Cerebellar nuclear complex (tissue), 1 donor: Measurements from ENCODE around the gene SLC29A2.

Source experiments
- DNase-seq, 2 experiments: peaks; one replicate each; lab custom pipeline; 2025; lab: John Stamatoyannopoulos, UW

Gene SLC29A2

DNA sequence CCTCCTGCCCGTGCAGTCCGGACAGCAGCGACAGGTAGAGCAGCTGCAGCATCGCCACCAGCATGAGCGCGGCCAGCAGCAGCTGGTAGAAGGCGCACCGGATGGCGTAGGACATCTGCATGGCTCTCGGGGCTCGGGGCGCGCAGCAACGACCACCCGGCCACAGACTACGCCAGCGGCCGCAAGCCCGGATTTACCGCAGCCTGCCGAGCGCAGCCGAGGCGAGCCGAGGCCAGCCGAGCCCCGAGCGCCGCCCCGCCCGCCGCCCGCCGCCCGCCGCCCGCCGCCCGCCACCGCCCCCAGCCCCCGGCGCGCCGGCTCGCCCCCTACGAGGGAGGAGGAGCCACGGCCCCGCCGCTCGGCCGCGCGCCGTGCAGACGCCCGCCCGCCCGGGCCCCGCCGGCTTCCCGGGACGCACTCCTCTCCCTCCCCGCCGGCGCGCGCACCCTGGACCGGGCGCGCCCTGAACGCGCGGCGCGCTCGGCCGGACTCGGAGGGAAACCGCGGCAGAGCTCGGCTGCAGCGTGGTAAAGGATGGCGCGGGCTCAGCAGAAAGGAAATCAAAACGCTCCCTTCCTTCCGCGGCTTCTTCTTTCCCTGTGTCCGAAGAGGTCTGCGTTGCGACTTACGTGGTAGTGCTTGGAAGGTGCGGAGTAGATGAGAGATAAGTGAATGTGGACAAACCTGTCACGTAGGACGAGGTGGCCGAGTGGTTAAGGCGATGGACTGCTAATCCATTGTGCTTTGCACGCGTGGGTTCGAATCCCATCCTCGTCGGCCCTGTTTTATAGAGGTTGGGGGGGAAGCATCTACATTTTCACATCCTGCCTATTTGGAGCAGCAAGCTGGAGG lies 23.9 kb downstream of the SLC29A2 start, which contains the start of gene B4GAT1:
Gene B4GAT1 (minus strand): TSS at position 205 of the 852 bp plus-strand sequence. CDS start 84 bp downstream, at position 121.
- DNase-seq = peak; percentile 38 to 78

DNA sequence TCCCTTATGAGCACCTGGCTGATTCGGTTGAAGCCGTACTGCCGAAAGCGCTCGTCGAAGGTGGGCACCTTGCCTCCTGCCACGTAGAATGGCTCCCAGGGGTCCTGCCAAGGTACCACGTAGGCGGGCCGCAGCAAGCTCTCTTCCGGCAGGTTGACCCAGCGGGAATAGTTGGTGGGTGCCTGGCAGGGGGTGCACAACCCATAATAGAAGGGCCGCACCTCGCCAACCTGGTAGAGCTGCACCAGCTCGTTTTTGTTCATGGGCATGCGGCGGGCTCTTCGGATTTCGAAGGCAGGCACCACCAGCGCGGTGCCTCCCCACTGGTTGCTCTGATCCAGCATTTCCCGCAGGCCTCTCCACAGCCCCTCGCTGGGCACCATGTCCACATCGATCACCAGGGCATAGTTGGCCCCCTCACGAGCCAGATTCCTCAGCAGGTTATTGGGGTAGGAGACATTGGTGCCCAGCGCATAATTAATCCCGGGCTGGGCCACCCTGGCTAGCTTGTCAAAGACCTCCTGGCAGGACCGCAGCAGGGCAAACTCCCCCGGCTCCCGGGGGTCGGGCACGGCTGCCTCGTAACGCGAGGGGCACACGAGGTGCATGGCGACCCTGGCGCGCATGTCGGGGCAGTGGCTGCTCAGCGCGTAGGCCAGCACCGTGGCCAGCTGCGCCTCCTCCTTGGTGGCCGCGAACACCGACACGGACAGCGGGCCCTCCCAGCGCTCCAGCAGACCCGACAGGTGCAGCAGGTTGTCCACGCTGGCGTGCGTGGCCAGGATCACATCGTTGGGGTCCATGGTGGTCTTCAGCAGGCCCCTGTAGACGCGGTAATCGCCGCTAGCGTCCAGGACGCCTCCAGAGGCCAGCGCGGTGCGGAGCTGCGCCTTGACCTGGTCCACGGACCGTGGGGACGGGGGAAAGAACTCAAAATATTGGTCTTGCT lies 24.8 kb downstream of the SLC29A2 start:
- no peak for DNase-seq

DNA sequence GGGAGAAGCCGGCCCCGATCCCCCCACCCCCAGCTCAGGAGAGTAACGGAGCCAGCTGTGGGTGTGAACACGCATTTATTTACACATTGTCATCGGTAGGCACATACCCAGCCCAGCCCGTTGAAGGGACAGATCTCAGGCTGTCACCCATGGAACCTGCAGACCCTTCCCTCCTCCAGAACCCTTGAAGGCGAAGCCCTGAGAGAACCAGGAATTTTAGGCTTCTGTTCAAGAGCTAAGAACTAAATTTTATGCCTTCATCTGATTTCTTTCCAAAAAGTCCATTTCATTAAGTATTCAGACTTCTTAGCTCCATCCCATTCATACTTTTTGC lies 26.3 kb downstream of the SLC29A2 start:
- no peak for DNase-seq

GRCh38 chr11:66344550-66345315 lies 26.8 kb downstream of the SLC29A2 start, which contains the start of gene BRMS1:
Gene BRMS1, minus strand, starts transcription at chr11:66345104. Its CDS starts 2,870 bp downstream, at chr11:66342234.
- peak; percentile 59 to 93 for DNase-seq

DNA sequence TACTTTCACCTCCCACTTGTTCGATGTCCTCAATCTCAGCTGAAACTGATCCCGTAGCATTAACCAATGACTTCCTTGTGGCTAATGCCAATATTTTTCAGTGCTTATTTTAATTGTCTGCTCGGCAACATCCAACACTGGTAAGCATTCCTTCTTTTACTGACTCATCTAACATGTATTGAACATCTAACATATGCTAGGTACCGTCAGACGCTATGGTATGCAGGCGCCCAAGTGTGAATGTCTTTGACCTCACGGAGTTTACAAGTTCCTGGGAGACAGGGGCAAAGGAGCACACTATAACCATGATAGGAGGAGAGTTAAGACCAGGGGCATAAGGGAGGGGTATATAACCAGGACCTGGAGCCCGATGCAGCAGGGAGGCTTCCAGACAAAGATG lies 28.4 kb downstream of the SLC29A2 start:
- no peak for DNase-seq

DNA sequence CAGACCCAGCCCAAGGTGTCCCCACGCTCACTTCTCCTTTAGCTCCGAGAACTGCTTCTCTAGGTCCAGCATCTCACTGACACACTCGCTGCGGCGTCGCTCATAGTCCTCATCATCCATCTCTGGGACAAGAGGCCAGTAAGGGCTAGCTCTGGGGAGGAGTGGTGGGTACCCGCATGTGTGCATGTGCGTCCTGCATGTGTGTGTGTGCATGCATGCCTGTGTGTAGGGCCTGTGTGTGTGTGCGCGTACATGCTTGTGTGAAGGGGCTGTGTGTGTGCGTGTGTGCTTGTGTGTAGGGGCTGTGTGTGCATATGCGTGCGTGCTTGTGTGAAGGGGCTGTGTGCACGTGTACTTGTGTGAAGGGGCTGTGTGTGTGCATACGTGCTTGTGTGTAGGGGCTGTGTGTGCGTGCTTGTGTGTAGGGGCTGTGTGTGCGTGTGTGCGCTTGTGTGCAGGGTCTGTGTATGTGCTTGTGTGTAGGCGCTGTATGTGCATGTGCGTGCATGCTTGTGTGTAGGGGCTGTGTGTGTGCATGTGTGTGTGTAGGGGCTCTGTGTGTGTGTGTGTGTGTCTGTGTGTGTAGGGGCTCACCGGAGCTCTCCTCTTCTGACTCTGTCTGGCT lies 29.9 kb downstream of the SLC29A2 start:
- DNase-seq = no peak

DNA sequence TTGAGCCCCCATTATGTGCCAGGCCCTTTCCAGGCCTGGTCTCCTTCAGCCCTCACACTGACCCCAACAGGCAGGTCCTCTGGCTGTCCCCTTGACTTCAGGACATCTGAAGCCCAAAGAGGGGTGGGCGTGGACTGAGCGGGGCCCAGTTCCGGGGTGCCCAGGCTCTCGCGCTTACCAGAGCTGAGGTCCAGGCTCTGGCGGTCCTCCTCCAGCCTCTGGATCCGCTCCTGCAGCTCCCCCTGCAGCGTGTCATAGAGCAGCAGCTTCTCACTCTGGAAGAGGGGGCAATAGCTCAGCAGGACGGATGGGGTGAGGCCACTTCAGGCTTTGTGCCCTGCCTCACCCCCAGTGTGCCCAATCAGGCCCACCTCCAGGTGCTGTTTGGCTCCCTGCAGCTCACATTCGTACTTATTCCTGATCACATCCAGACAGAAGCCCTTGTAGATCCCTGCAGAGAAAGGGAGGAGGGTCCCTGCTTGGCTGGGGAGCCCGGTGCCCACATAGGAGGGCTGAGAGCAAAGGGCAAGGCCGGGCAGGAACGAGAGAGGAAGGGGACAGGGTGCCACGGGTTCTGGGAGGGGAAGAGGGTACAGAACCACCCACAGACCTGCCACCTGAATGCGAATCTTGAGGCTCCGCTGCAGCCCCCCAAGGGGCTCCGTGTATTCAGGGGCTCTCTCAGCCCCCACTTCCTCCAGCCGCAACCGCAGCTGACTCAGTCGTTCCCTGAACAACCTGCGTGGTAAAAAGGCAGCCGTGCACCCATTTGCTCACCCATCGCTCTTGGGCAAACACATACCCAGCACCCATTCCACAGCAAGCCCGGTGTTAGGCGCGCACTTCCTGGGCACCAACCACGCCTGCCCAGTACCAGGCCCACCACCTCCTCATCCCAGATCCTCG lies 30.7 kb downstream of the SLC29A2 start:
- no peak for DNase-seq

DNA sequence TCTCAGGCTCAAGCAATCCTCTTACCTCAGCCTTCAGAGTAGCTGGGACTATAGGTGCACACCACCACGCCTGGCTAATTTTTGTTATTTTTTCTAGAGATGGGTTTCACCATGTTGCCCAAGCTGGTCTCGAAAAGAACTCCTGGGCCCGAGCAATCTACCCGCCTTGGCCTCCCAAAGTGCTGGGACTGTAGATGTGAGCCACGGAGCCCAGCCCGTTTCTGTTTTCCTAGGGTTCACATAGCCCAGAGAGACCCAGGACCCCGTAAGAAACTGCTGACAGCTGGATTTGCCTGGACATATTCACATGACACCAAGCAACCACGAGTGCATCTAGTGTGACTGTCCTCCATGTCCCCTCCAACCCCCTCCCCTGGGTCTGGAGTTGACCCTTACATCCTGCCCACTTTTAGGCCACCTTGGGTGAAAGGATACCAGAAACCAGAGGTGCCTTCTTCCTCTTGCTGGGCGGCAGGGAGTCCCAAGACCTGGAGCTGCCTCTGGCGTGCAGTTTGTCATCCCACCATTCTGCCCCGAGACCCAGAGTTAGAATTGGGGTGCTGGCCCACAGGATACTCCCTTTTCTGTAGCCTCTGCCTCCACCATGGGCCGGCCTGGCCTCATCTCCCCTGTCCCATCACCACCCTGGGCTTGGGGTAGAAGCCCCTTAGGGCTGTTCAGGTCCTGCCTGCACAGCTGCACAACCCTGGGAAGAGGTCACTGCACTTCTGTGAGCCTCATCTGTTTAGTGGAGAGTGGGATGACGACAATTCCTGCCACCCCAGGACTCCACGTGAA lies 31.7 kb downstream of the SLC29A2 start:
- no peak for DNase-seq

DNA sequence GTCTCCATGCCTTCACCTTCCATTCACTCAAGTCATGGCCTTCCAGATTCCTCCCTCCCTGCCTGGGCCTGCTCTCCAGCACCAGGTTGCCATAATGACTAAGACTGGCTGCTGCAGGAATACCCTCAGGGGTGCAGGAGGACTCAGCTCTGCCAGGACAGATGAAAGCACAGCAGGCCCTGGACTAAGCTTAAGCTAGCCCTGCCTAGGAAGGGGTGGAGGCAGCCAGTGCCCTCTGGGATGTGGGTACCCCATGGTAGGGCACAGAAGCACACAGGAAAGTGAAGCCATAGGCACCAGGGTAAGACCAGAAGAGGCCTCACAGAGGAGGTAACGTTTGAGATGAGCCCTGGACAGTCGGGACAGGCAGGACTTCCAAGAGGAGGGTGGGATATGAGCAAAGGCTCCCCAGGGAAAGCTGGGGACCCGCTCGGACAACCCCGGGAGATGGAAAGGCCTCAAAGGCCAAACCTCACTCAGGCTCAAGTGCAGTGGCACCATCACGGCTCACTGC lies 32.3 kb downstream of the SLC29A2 start:
- no peak for DNase-seq

GRCh38 chr11:66338276-66339161 lies 33.0 kb downstream of the SLC29A2 start:
- no peak for DNase-seq

DNA sequence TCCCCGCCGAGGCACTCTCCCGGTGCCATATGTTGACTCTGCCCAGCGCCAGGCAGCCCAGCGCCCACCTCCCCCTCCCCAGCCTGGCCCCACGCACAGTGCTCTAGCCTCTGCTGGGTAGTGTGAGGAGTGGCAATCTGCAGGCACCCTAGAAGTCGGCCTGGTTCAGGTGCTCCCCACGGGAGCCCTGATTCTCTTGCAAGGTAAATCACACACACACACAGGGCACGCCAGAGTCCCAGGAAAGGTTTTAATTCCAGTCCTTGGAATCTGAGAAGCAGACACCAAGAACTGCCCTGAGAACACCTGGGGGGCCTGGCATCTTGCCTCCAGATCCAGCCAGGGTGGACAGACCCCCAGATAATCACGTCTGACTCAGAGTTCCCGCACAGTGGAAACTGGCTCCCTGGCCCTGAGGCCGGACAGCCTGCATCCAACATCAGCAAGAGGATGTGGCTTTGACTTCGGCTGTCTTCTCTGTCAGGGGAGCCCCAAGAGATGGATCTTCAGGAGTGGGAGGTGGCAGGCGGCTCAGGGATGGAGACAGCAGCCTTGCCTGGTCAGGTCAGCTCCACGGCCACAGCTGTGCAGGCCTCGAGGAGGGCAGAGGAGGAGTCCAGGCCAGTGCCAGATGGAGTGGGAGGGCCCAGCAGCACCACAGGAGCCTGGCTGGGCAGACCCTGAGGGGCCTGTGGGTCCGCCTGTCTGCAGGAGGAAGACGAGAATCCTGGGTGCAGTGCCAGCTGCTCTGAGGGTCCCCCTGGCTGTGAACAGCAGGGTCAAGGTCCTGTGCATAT lies 34.3 kb downstream of the SLC29A2 start:
- no peak for DNase-seq

GRCh38 chr11:66336234-66337102 lies 35.1 kb downstream of the SLC29A2 start, which contains the start of gene RIN1:
Gene RIN1, minus strand, starts transcription at chr11:66336434. Its CDS starts 32 bp downstream, at chr11:66336402.
- DNase-seq = peak; percentile 55 to 82

- DNase-seq = no peak
Observed at GRCh38 chr11:66335531-66336233, 35.9 kb downstream of the SLC29A2 start.

- no peak for DNase-seq
Observed at GRCh38 chr11:66334605-66335442, 36.7 kb downstream of the SLC29A2 start.
